OCI-LY7 (cell line): ENCODE data around the gene WIPF2. TPM values are rescaled to one million over a fixed set of nuclear protein-coding genes. Genes with fewer than 3 reads are reported as not detected.
"Not testable (repeated sequence)": the region's sequence is repeated elsewhere in the genome, so short reads cannot be mapped to it uniquely, and the experiment has no call there.

ENCODE experiments used
- BruUV-seq: library from RNA; stranded (reverse); fragments of 400-500 nt; replicated peaks from 2 replicates; lab custom pipeline; 2021; lab: Mats Ljungman, UMichigan
- CTCF ChIA-PET: fragments of 300-600 bp; sonication (Branson Sonifier 250); formaldehyde crosslinking; loops from one replicate; lab custom pipeline; 2022; ENCODE audit warnings: antibody characterized with exemption; ENCODE audit not compliant: unreplicated experiment; lab: Charles Lee
- POLR2A ChIA-PET: fragments of 300-600 bp; sonication (Branson Sonifier 250); formaldehyde crosslinking; loops from one replicate; lab custom pipeline; 2022; ENCODE audit warnings: antibody characterized with exemption; lab: Charles Lee
- DNase-seq: peaks from one replicate; pipeline ENCODE4 v3.0.0-alpha.2; 2015; ENCODE audit warnings: low spot score
- H2AFZ ChIP-seq: fragments of 200-600 bp; sonication (generic), shearing (Covaris generic); 2 replicates; pipeline ENCODE4 v1.6.1; 2014; ENCODE audit warnings: mild to moderate bottlenecking, antibody characterized with exemption, low read length, moderate library complexity
- H3K27ac ChIP-seq: fragments of 200-600 bp; sonication (generic); 2 replicates; pipeline ENCODE4 v1.5.1; 2014; ENCODE audit warnings: mixed run types, low read depth, mild to moderate bottlenecking, moderate library complexity, low read length, inconsistent platforms; ENCODE audit not compliant: poor library complexity, severe bottlenecking
- H3K36me3 ChIP-seq: fragments of 200-600 bp; sonication (generic); 2 replicates; pipeline ENCODE4 v1.6.1; 2014; ENCODE audit warnings: mild to moderate bottlenecking, antibody characterized with exemption, low read length, moderate library complexity, mixed read lengths; ENCODE audit not compliant: insufficient read depth
- H3K4me1 ChIP-seq: fragments of 200-600 bp; sonication (generic); 2 replicates; pipeline ENCODE4 v1.5.1; 2014; ENCODE audit warnings: mild to moderate bottlenecking, low read length; ENCODE audit not compliant: insufficient read depth, poor library complexity, severe bottlenecking
- H3K4me2 ChIP-seq: fragments of 200-600 bp; sonication (generic); 2 replicates; pipeline ENCODE4 v1.6.1; 2014; ENCODE audit warnings: mild to moderate bottlenecking, low read length
- H3K4me3 ChIP-seq: fragments of 200-600 bp; sonication (generic); 2 replicates; pipeline ENCODE4 v1.5.1; 2014; ENCODE audit warnings: mild to moderate bottlenecking, low read depth, low read length; ENCODE audit not compliant: poor library complexity, severe bottlenecking
- H3K79me2 ChIP-seq: fragments of 200-600 bp; sonication (generic); 2 replicates; pipeline ENCODE4 v1.6.1; 2016; ENCODE audit warnings: low read depth, mild to moderate bottlenecking, low read length, moderate library complexity, mixed read lengths; ENCODE audit not compliant: insufficient read depth
- H3K9me2 ChIP-seq: fragments of 200-600 bp; sonication (generic); 2 replicates; pipeline ENCODE4 v1.6.1; 2016; ENCODE audit warnings: mild to moderate bottlenecking, low read length, mixed read lengths; ENCODE audit not compliant: insufficient read depth
- H3K9me3 ChIP-seq: fragments of 200-600 bp; sonication (generic); 2 replicates; pipeline ENCODE4 v1.6.1; 2014; ENCODE audit warnings: mild to moderate bottlenecking, mixed run types, low read length, mixed read lengths
- H4K20me1 ChIP-seq: fragments of 200-600 bp; sonication (generic); 2 replicates; pipeline ENCODE4 v1.6.1; 2014; ENCODE audit warnings: mild to moderate bottlenecking, antibody characterized with exemption, low read length, moderate library complexity, mixed read lengths; ENCODE audit not compliant: insufficient read depth
- CTCF ChIP-seq: fragments of 200-600 bp; sonication (generic); conservative IDR thresholded peaks from 2 replicates; pipeline ENCODE4 v1.5.1; 2014; ENCODE audit warnings: mild to moderate bottlenecking, antibody characterized with exemption, low read length, moderate library complexity, mixed read lengths
- EZH2phosphoT487 ChIP-seq: fragments of 200-600 bp; sonication (generic); IDR thresholded peaks from 2 replicates; pipeline ENCODE4 v1.6.1; 2018; ENCODE audit warnings: low read depth, borderline replicate concordance, mild to moderate bottlenecking, mixed run types, antibody characterized with exemption, low read length, moderate library complexity, mixed read lengths
- intact Hi-C: fragments of 100-400 bp; cut with micrococcal nuclease; formaldehyde crosslinking; loops from one replicate; pipeline ENCODE4 v1.10.0; 2022; ENCODE audit not compliant: unreplicated experiment
- total RNA-seq, 2 experiments: library from RNA; depleted of rRNA in 1 of 2; stranded (reverse); fragments of >200 nt in 1 of 2; shearing (Covaris generic) in 1 of 2; gene quantifications; 2 replicates each; pipeline ENCODE4 v1.2.3, GENCODE V29; 2014 to 2022

WIPF2 gene
- total RNA-seq, 2 experiments from 2014 or later = 4.7 to 20.3 TPM

GRCh38 chr17:40209404-40210093 lies 9.6 kb upstream of the WIPF2 start:
- BruUV-seq = no TSS peak
- H3K4me2 ChIP-seq = no peak overlapping the region
- no peak overlapping the region for H2AFZ ChIP-seq
- no peaks in the 10 kb centered on the region for H4K20me1 ChIP-seq
- no peak overlapping the region for H3K27ac ChIP-seq
- H3K4me3 ChIP-seq = no peak overlapping the region
- H3K9me3 ChIP-seq = no peaks in the 10 kb centered on the region
- CTCF ChIA-PET = no interaction called here
- H3K36me3 ChIP-seq = no peaks in the 10 kb centered on the region
- DNase-seq = no peak
- no peak for TF ChIP-seq CTCF
- intact Hi-C loops = no loop called here
- no peaks in the 10 kb centered on the region for H3K4me1 ChIP-seq
- no peaks in the 10 kb centered on the region for H3K79me2 ChIP-seq
- POLR2A ChIA-PET = interaction anchor here (1.0 to 2.5 kb wide), 2 partner anchors 9 kb away, joined by 3 to 9 read pairs; partner anchors contain the start of gene WIPF2
- H3K9me2 ChIP-seq = no peaks in the 10 kb centered on the region

GRCh38 chr17:40213914-40214313 lies 5.2 kb upstream of the WIPF2 start:
- H2AFZ ChIP-seq, DNase-seq, BruUV-seq, H3K9me2 ChIP-seq, POLR2A ChIA-PET, H3K27ac ChIP-seq, H3K9me3 ChIP-seq, H3K36me3 ChIP-seq, CTCF ChIA-PET, intact Hi-C loops, H3K4me2 ChIP-seq, H4K20me1 ChIP-seq, H3K4me1 ChIP-seq, H3K79me2 ChIP-seq, H3K4me3 ChIP-seq: not testable (repeated sequence)

GRCh38 chr17:40218006-40218739 lies 931 bp upstream of the WIPF2 start:
- Histone ChIP-seq H3K79me2 (peaks cover 18% of the 10 kb centered on the region), H3K9me2 (no peaks in the 10 kb centered on the region), H2AFZ (peak overlapping the region; percentile 97), H3K36me3 (no peaks in the 10 kb centered on the region), H4K20me1 (no peaks in the 10 kb centered on the region), H3K4me2 (peak overlapping the region; percentile 86), H3K4me1 (peaks cover 16% of the 10 kb centered on the region), H3K4me3 (peak overlapping the region; percentile 81), H3K9me3 (no peaks in the 10 kb centered on the region), H3K27ac (peak overlapping the region; percentile 57)
- BruUV-seq = TSS peak; percentile 69
- ChIA-PET POLR2A (interaction anchor here (0.6 to 1.8 kb wide), 15 partner anchors 8 to 1470 kb away, joined by 3 to 9 read pairs (median 3); partner anchors contain the start of gene MED24), CTCF (interaction anchor here (1.3 to 2.1 kb wide), 2 partner anchors 70 to 105 kb away, joined by 4 to 8 read pairs; partner anchors contain the start of gene CDC6)
- no peak for DNase-seq
- no peak for TF ChIP-seq CTCF
- TF ChIP-seq EZH2phosphoT487 = no peak
- intact Hi-C loops = loop anchor here (5.0 kb wide), 1 partner anchor 69 kb away; the partner anchor contains the start of gene CDC6
